ENCODE measurements around the gene LTN1.

The LTN1 gene

DNA sequence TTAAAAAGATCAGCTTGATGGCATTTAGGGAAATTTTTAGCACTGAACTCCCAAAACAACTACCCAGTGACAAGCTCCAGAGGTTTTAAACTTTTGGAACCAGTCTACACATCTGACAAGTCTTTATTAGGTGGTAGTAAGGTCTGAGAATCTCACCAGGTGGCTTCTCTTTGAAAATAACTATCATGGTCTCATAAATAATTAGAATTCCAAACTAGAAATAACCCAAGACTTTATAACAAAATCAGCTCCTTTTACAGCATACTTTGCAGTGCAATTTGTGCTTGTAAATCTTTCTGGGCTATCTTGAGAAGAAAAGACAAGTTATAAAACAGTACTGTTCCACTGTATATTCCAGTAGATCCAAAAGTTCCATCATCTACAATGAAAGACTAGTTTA lies 108.7 kb downstream of the LTN1 start:
- TF ChIP-seq, protein P1, sequence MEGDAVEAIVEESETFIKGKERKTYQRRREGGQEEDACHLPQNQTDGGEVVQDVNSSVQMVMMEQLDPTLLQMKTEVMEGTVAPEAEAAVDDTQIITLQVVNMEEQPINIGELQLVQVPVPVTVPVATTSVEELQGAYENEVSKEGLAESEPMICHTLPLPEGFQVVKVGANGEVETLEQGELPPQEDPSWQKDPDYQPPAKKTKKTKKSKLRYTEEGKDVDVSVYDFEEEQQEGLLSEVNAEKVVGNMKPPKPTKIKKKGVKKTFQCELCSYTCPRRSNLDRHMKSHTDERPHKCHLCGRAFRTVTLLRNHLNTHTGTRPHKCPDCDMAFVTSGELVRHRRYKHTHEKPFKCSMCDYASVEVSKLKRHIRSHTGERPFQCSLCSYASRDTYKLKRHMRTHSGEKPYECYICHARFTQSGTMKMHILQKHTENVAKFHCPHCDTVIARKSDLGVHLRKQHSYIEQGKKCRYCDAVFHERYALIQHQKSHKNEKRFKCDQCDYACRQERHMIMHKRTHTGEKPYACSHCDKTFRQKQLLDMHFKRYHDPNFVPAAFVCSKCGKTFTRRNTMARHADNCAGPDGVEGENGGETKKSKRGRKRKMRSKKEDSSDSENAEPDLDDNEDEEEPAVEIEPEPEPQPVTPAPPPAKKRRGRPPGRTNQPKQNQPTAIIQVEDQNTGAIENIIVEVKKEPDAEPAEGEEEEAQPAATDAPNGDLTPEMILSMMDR (IDR thresholded peaks at IDR 0.05; ENCODE audit: low read depth, low read length): no peak

DNA sequence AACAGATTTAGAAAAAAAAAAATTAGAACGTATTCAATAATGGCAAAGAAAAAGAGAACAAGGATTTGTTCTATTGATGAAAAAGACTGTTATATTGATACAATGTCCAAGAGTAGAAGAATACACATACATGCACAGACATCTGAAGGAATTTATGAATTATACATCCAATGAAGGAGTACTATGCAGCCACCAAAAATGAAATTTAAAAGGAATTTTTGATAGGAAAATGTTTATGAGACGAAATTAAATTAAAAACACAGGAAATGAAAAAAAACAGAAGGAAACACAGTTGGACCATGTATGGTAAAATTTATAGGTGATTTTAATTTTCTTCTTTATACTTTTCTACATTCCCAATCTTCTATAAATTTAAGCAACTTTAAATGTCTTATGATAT lies 110.3 kb downstream of the LTN1 start:
- H3K4me3 ChIP-seq (ENCODE audit: low read depth, low read length): no peak overlapping the region
- TF ChIP-seq, protein P1 (IDR thresholded peaks at IDR 0.05; ENCODE audit: low read depth, low read length): no peak

More for the DNA sequence above, 108.7 kb downstream of the LTN1 start:
- H3K4me3 ChIP-seq (ENCODE audit: low read depth, low read length): peak overlapping the region; percentile 69; the same call in 1 of the 2 replicates

Measured in WI38 (cell line).